ENCODE results near the gene AIFM1.

DNA sequence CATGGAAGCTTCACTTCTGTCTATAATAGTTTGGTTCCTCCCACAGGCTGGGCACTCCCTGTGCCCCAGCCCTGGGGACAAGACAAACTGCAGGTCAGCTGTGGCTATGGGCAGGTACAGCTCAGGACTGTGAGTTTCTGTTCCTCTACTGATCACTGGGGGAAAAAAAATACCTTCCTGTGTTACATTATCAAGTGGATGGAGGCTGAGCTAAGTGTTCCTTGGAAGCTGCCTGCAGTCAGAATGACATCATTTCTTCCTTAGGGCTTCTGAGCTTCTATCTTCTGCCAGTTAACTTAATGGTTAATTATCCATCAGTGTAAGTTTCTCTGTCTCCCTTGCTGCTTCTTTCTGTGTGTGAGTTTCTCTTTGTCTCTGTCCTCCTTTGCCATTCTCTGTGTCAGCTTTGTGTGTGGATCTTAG lies 10.7 kb upstream of the AIFM1 start:
- TF ChIP-seq, protein P1, sequence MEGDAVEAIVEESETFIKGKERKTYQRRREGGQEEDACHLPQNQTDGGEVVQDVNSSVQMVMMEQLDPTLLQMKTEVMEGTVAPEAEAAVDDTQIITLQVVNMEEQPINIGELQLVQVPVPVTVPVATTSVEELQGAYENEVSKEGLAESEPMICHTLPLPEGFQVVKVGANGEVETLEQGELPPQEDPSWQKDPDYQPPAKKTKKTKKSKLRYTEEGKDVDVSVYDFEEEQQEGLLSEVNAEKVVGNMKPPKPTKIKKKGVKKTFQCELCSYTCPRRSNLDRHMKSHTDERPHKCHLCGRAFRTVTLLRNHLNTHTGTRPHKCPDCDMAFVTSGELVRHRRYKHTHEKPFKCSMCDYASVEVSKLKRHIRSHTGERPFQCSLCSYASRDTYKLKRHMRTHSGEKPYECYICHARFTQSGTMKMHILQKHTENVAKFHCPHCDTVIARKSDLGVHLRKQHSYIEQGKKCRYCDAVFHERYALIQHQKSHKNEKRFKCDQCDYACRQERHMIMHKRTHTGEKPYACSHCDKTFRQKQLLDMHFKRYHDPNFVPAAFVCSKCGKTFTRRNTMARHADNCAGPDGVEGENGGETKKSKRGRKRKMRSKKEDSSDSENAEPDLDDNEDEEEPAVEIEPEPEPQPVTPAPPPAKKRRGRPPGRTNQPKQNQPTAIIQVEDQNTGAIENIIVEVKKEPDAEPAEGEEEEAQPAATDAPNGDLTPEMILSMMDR (optimal IDR thresholded peaks at IDR 0.05 in 1 of 3, IDR thresholded peaks at IDR 0.05 in 1 of 3, conservative IDR thresholded peaks at IDR 0.05 in 1 of 3; ENCODE audit: extremely low read depth in 1 of 3, insufficient read depth in 2 of 3, low read length in 3 of 3) = no peak
- TF ChIP-seq EZH2 (IDR thresholded peaks at IDR 0.05; ENCODE audit: low read length) = no peak
